PC-3 (cell line): ENCODE results near the gene PRPH. TPM values are rescaled to one million over a fixed set of nuclear protein-coding genes. Genes with fewer than 3 reads are reported as not detected.
A peak's percentile ranks its signal among the peaks of the same experiment; 100 is the strongest.

Experiments used
- ATAC-seq: fragments of 200-7000 bp; cut with Tn5 transposase; 2 replicates; pipeline ENCODE4 v1.9.1; 2020; ENCODE audit warnings: mild to moderate bottlenecking, moderate library complexity
- BruUV-seq: library from RNA; stranded (reverse); fragments of 400-500 nt; replicated peaks from 2 replicates; lab custom pipeline; 2021; lab: Mats Ljungman, UMichigan
- CTCF ChIA-PET: fragments of 300-600 bp; sonication (Branson Sonifier 250); formaldehyde crosslinking; loops from one replicate; lab custom pipeline; 2022; ENCODE audit warnings: antibody characterized with exemption; lab: Charles Lee
- POLR2A ChIA-PET: fragments of 300-600 bp; sonication (Branson Sonifier 250); formaldehyde crosslinking; loops from one replicate; lab custom pipeline; 2022; ENCODE audit warnings: antibody characterized with exemption; ENCODE audit not compliant: unreplicated experiment; lab: Charles Lee
- DNase-seq: peaks from one replicate; pipeline ENCODE4 v3.0.0-alpha.2; 2015
- H2AFZ ChIP-seq: fragments of 300-600 bp; sonication (generic); 2 replicates; pipeline ENCODE4 v1.6.0; 2016; ENCODE audit warnings: antibody characterized with exemption, low read length
- H3F3A ChIP-seq: fragments of 300-600 bp; sonication (generic); one replicate; pipeline ENCODE4 v1.6.0; 2017; ENCODE audit warnings: antibody characterized with exemption, low read length, control low read depth, mild to moderate bottlenecking; ENCODE audit not compliant: unreplicated experiment
- H3K27ac ChIP-seq: fragments of 300-600 bp; sonication (generic); 2 replicates; pipeline ENCODE4 v1.5.1; 2016; ENCODE audit warnings: mild to moderate bottlenecking, low read length
- H3K27me3 ChIP-seq: fragments of 300-600 bp; sonication (generic); 2 replicates; pipeline ENCODE4 v1.6.1; 2016; ENCODE audit warnings: low read length, mixed read lengths
- H3K36me3 ChIP-seq: fragments of 300-600 bp; sonication (generic); 2 replicates; pipeline ENCODE4 v1.6.1; 2016; ENCODE audit warnings: low read depth, mixed run types, low read length, mixed read lengths
- H3K4me1 ChIP-seq: fragments of 300-600 bp; sonication (generic); 2 replicates; pipeline ENCODE4 v1.5.1; 2016; ENCODE audit warnings: low read length; ENCODE audit not compliant: insufficient read depth
- H3K4me2 ChIP-seq: fragments of 300-600 bp; sonication (generic); 2 replicates; pipeline ENCODE4 v1.6.0; 2016; ENCODE audit warnings: low read length
- H3K4me3 ChIP-seq: fragments of 300-600 bp; sonication (generic); 2 replicates; pipeline ENCODE4 v1.5.1; 2016; ENCODE audit warnings: mild to moderate bottlenecking, low read length, mixed read lengths
- H3K79me2 ChIP-seq: fragments of 300-600 bp; sonication (generic); 2 replicates; pipeline ENCODE4 v1.6.1; 2017; ENCODE audit warnings: low read length, mixed read lengths
- H3K9ac ChIP-seq: fragments of 300-600 bp; sonication (generic); 2 replicates; pipeline ENCODE4 v1.6.0; 2016; ENCODE audit warnings: mild to moderate bottlenecking, low read length
- H3K9me2 ChIP-seq: fragments of 300-600 bp; sonication (generic); replicated peaks from 2 replicates; pipeline ENCODE4 v1.6.1; 2016; ENCODE audit warnings: mixed run types, low read length, mixed read lengths
- H3K9me3 ChIP-seq: fragments of 300-600 bp; sonication (generic); 2 replicates; pipeline ENCODE4 v1.6.1; 2016; ENCODE audit warnings: low read length, mixed read lengths
- H4K20me1 ChIP-seq: fragments of 300-600 bp; sonication (generic); 2 replicates; pipeline ENCODE4 v1.6.1; 2016; ENCODE audit warnings: low read length, mixed read lengths
- CTCF ChIP-seq: fragments of 300-600 bp; sonication (generic); conservative IDR thresholded peaks from 2 replicates; pipeline ENCODE4 v1.5.1; 2017; ENCODE audit warnings: antibody characterized with exemption, low read depth, mild to moderate bottlenecking, low read length
- EZH2 ChIP-seq: fragments of 300-600 bp; sonication (generic); IDR thresholded peaks from one replicate; pipeline ENCODE4 v1.6.1; 2017; ENCODE audit warnings: antibody characterized with exemption, mild to moderate bottlenecking, low read length; ENCODE audit not compliant: unreplicated experiment
- EZH2phosphoT487 ChIP-seq: fragments of 300-600 bp; sonication (generic); IDR thresholded peaks from 2 replicates; pipeline ENCODE4 v1.6.1; 2018; ENCODE audit warnings: mild to moderate bottlenecking, antibody characterized with exemption, low read length, borderline replicate concordance
- intact Hi-C: fragments of 100-400 bp; cut with micrococcal nuclease; formaldehyde crosslinking; loops from 2 replicates; pipeline ENCODE4 v1.9.0; 2023
- total RNA-seq: library from RNA; depleted of rRNA; stranded (reverse); fragments of >200 nt; gene quantifications from 2 replicates; pipeline ENCODE4 v1.2.3, GENCODE V29; 2014

PRPH gene
- total RNA-seq, 1 experiment from 2014 or later = 0.15 TPM

DNA sequence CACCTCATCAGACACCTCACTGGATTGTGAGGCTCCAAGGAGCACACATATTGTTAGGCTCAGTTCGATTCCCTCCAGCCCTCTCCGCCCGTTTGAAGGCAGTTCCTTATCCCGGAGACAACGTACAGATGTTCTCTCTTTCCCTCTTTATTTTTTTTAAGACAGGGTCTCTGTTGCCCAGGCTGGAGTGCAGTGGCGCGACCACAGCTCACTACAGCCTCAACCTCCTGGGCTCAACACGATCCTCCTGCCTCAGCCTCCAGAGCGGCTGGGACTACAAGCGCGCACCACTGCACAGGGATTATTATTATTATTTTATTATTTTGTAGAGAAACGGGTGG, 27.4 kb downstream of the PRPH start:
- TF ChIP-seq CTCF = no peak
- no peak for TF ChIP-seq EZH2
- TF ChIP-seq EZH2phosphoT487 = no peak
- H3K9ac ChIP-seq = peak overlapping the region; percentile 91
- ATAC-seq (no peak), DNase-seq (no peak)
- no peaks in the 10 kb centered on the region for H3K9me3 ChIP-seq
- ChIA-PET POLR2A (interaction anchor here (0.7 to 1.0 kb wide), 2 partner anchors 25 to 34 kb away, joined by 3 to 5 read pairs; no protein-coding TSS in a partner anchor), CTCF (interaction anchor here (0.6 to 1.7 kb wide), 7 partner anchors 9 to 334 kb away, joined by 3 to 23 read pairs (median 5); no protein-coding TSS in a partner anchor)
- intact Hi-C loops = no loop called here
- peak overlapping the region; percentile 95 for H2AFZ ChIP-seq
- H3K4me2 ChIP-seq = peak overlapping the region; percentile 87
- H3K27ac ChIP-seq = 0 out of 2 replicates have a peak overlapping the region, but pooled peaks have one; percentile 9
- H4K20me1 ChIP-seq = no peaks in the 10 kb centered on the region
- H3K4me3 ChIP-seq = peak overlapping the region; percentile 87
- H3K36me3 ChIP-seq = peaks cover 20% of the 10 kb centered on the region
- peaks cover 19% of the 10 kb centered on the region for H3K79me2 ChIP-seq
- BruUV-seq = TSS peak; percentile 94
- peaks cover 12% of the 10 kb centered on the region; the same call in 1 of the 2 replicates for H3K4me1 ChIP-seq
- no peaks in the 10 kb centered on the region for H3K27me3 ChIP-seq
- no peaks in the 10 kb centered on the region for H3F3A ChIP-seq
- H3K9me2 ChIP-seq = no peaks in the 10 kb centered on the region

- TF ChIP-seq EZH2phosphoT487 = no peak
- no peak for TF ChIP-seq CTCF
- no peak for TF ChIP-seq EZH2
- Histone ChIP-seq H4K20me1 (no peaks in the 10 kb centered on the region), H3K79me2 (peaks cover 19% of the 10 kb centered on the region), H3K9me2 (no peaks in the 10 kb centered on the region), H3K27ac (0 out of 2 replicates have a peak within 1 kb of the TSS, but pooled peaks have one; percentile 9), H3F3A (no peaks in the 10 kb centered on the region), H3K36me3 (peaks cover 22% of the 10 kb centered on the region), H3K9ac (peak within 1 kb of the TSS; percentile 91), H3K4me1 (peaks cover 12% of the 10 kb centered on the region; the same call in 1 of the 2 replicates), H3K4me2 (peak within 1 kb of the TSS; percentile 100), H3K4me3 (peak within 1 kb of the TSS; percentile 87), H3K27me3 (no peaks in the 10 kb centered on the region), H2AFZ (peak within 1 kb of the TSS; percentile 95), H3K9me3 (no peaks in the 10 kb centered on the region)
- CTCF ChIA-PET = interaction anchor here (0.6 to 1.7 kb wide), 9 partner anchors 9 to 334 kb away, joined by 3 to 23 read pairs (median 5); partner anchors contain the start of gene DNAJC22
- POLR2A ChIA-PET = interaction anchor here (0.5 to 1.0 kb wide), 11 partner anchors 9 to 991 kb away, joined by 3 to 8 read pairs (median 4); partner anchors contain the start of gene SPATS2
- intact Hi-C loops = no loop called here
- DNase-seq (peak; percentile 99), ATAC-seq (peak; percentile 99)
- no TSS peak for BruUV-seq
Observed at GRCh38 chr12:49322708-49323523, 28.0 kb downstream of the PRPH start, which contains the start of gene TROAP. Gene TROAP, plus strand, starts transcription at chr12:49323255. Its CDS starts 354 bp downstream, at chr12:49323609.
